DMS114 treated with DMSO at 0.1 percent for 48 hours (cell line): ENCODE measurements around the gene CREBBP.

ENCODE experiments used
- DNase-seq: peaks from one replicate; lab custom pipeline; 2025; ENCODE audit not compliant: unreplicated experiment; lab: John Stamatoyannopoulos, UW

Gene CREBBP

DNA sequence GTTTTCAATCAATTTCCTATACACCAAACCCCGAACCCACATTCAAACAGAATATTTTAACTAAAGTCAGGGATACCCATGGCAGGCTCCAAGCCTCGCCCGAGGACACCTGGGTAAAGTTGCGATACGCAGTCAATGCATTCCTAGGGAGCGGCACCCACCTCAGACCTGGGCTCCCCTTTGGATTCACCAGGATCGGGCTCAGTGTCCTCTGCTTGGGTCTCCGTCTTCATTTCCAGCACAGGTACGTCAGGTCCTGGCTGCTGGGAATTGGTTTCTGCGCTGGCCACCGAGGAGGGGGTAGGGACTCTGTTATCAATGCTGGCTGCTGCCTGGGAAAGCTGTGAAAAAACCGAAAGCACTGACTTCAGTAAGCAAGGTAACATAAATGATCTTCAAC lies 111.5 kb downstream of the CREBBP start:
- no peak for DNase-seq

DNA sequence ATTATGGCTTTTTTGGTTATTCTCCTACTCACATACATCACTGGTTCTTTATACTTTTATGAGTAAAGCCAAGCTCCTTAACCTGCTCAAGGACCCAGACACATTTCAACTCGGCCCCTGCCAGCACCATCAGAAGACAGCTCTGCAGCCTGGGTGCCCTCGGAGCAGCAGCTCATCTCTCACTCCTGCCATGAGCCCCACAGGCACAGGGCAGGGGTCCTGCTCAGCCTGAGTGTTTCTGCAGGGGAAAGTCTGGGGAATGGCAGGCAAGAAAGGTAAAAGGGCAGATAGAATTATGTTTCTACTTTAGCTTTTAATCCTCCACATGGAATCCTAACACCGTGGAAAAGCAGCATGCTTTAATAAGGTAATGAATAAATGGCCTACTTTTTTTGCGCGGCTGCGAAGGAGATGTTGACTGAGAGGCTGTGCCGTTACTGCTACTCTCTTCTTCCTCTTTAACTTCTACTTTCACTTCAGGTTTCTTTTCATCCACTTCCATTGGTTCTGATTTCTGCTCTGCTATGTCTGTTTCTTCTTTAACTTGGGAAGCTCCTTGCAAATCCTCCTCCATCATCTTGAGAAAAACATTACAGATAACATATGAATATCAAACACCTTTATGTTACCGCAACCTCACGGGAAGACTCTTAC lies 113.1 kb downstream of the CREBBP start:
- no peak for DNase-seq

DNA sequence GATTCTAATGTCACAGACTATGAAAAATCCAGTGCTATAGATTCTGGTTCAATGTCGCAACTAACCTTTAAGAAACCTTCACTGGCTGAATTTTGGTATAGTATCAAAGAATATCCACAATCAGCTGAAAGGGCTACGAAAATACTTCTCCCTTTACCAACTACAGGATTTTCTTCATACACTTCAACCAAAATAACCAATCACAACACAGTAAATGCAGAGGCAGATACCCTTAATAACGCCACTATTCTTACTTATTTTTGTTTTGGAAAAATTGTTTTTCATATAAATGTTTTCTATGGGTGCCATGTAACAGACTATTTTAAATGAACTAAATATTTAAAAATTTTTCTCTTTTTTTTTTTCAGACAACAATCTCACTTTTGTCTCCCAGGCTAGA lies 114.3 kb downstream of the CREBBP start:
- DNase-seq: no peak

DNA sequence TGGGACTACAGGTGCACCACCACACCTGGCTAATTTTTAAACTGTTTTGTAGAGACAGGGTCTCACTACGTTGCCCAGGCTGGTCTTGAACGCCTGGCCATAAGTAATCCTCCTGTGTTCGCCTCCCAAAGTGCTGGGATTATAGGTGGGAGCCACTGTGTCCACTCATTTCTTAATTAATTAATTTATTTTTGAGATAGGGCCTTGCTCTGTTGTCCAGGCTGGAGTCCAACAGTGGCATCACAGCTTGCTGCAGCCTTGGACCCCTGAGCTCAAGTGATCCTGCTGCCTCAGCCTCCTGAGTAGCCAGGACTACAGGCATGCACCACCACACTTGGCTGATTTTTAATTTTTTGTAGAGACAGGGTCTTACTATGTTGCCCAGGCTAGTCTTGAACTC lies 116.1 kb downstream of the CREBBP start:
- DNase-seq: no peak

DNA sequence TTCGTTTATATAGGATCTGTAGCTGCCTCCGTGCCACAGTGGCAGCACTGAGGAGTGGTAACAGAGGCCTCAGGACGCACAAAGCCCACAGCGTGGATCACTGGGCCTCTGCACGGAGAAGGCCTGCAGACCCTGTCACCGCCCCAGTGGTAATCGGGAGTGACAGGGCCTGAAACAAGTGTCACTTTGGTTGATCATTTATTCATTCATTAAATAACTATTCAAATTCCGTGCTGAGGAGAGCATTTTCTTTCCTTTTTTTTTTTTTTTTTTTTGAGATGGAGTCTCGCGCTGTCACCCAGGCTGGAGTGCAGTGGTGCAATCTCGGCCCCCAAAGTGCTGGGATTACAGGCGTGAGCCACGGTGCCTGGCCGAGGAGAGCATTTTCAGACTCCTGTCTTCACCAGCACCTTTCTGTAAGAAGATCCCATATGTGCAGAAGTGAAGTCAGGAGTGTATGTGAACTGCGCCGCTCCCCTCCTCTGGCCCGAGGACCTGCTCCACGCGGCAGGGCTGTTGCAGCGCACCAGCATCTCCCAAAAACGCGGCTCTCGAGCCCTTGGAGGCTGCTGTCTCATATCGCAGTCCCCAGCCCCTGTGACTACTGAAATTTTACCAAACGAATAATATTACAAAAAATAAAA lies 118.3 kb downstream of the CREBBP start:
- no peak for DNase-seq

DNA sequence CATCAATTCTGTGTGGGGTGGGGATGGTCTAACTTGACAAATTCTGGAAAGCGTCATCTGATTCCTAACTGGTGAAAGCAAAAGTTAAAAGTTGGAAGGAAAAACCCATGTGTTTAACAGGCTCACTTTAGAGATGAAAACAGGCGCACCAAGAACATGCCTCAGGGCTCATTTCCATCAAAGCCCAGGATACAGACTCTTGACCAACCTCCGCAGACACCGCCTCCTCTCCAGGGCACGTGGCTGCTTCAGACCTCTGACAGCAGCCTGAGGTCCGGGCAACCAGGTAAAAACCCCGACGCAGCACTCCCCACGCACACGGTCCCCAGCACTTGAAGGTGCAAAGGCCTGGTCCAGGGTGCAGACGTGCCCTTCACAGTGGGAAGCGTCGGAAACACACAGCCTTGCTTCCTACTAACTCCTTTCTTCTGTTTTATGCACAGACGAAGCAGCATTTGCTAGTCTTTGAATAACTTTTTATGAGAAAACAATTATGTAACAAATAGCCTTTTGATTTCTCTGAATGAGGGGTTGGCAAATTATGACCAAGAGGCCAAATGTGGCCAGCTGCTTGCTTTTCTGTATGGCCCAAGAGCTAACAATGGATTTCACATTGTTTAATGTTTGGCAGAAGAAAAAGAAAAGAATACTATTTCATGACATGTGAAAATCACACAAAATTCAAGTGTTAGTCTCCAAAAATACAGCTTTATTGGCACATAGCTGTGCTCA lies 119.0 kb downstream of the CREBBP start:
- DNase-seq: no peak

DNA sequence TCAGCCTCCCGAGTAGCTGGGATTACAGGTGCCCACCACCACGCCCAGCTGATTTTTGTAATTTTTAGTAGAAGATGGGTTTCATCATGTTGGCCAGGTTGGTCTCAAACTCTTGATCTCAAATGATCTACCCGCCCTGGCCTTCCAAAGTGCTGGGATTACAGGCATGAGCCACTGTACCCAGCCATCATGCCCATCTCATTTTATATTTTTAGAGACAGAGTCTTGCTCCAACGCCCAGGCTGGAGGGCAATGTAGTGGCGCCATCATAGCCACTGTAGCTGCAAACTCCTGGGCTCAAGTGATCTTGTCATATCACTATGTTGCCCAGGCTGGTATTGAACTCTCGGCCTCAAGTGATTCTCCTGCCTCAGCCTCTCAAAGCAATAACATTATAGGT lies 120.0 kb downstream of the CREBBP start:
- no peak for DNase-seq

DNA sequence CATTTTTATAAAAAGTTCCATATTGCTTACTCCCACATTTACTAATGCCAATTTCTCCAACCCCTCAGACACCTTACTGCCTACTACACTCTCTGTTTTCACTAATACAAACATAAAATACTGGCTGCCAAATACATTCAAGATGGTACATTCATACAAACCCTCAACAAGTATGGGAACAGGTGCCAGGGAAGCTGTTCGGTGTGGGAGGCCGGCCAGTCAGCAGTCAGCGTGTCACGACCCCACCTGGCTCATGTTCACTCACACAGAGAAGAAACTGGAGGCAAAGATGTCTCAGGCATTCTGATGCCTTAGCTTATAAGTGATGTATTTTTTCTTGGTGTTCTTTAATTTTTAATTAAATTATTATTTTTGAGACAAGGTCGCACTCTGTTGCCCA lies 120.8 kb downstream of the CREBBP start:
- DNase-seq: no peak

DNA sequence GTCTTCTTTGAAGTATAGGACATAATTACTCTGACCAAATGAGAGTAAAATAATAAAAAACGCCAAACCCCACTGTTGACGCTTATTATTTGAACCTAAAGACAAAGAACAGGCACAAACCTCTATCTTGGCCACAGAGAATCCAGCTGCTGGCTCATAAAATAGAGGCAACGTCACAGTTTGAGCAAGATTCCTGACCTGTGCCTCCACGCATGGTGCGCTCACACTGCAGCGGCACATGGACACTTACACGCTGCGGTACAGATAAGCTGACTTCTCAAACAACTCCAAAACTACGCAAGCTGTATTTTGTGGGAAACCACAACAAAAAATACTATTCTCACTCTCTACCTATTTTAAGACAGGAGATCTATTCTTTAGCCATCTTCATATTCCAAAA lies 124.4 kb downstream of the CREBBP start:
- no peak for DNase-seq

DNA sequence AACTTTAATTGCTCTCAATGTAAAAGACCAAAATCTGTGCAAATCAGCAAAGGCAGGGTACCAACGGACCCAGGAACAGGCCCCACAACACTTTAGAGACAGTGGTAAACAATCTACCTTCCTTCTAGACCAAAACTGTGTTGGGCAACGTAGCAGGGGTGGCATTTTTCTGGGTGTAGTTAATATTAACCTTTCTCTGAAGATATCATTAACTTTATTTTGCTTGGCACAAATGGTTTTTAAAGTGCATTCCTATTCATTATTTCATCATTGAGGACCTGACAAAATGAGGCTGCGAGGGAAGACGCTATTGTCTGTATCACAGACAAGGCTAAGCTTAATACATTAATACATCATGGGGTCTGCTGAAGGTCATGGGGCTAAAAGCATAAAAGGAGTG lies 125.3 kb downstream of the CREBBP start:
- no peak for DNase-seq

DNA sequence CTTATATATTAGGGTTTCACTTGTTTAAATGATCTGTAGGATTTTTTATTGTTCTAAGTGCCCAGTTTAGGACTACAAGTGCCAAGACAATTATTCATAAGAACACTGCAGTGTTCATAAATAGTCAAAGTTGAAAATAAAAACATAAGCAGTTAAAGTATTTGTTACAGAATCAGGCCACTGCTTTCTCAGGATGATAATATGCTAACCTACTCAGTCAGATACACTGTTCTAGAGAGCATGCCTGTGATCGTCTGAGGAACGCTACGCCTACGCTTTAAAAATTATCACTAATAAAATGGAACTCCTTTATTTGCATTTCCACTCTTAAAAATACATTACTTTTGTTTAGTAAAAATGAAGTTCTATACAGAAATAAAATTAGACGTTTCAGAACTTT lies 125.7 kb downstream of the CREBBP start:
- DNase-seq: no peak

DNA sequence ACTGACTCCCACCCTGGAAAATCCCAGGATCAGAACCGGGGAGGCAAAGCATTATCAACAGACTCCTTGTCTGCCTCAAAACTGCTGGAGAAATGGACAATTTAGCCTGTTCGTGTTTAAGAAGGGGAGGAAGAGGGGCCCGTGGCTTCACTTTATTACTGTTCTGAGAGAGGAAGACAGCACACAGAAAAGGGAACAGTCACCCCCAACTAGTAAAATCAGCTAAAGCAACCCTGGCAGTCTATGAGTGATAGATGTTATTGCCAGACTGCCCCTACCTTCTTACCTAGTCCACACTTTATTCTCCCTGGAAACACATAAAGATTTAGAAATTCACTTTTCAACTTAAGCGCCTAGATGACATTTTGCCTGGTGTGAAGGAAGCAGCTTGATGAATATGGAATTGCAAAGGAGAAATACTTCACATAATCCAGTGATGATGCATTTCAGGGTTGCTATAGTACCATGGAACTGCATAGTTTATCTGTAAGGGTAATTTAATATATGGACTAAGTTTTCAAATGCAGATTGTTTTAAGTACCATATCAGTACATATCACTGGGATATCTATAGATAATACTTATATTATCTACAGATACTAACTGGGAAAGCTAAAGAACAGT lies 126.3 kb downstream of the CREBBP start:
- DNase-seq: no peak

DNA sequence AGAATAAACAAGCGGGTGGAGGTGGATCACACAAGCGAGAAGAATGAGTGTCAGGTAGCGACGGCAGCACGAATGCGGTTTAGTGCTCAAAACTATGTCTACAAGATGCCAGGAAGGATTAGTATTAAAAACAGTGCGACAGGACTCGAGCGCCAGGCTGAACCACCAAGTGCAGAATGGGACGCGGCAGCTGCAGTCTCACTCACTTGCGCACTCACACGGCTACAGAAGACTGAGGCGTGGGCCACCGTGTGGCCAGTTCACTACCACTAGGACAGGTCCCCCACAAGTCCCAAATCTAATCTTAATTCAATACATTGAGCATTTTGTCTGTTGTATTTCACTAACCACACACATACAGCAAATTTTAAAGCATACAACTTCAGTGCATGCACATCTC lies 127.5 kb downstream of the CREBBP start:
- no peak for DNase-seq

DNA sequence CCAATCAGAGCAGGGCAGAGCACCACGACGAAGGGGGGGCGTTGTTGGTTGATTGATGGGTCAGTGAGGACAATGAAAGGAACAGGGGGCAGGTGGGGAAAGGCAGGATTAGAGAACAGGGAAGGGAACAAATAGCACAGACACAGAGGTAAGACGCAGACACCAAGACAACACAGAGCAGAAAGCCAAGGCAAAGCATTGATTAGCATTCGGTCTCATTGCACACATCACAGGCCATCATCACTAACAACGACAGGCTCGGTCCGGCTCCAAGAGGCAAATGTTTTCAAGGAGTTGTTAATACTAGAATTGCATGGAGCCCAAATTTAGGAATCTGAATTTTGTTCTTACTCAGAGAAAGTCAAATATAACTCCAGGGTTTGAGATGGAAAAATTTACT lies 128.6 kb downstream of the CREBBP start:
- DNase-seq: no peak

DNA sequence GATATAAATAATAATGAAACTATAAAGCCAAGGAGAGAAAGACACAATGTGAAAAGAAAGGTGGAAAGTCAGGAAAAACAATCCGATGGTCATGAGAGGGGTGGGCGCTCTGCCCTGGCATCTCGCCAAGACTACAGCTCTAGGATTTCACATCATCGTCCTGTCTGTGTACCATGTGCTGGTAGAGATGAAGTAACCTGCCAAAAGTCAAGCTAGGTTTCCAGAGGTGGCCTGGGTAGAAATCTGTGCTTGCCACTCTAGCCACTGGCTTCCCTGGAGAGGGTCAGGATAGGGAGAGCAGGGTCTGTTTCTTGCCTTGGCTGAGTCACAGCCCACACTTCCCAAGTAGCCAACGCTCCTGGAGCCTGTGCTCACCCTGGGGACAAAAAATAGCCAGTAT lies 132.2 kb downstream of the CREBBP start:
- no peak for DNase-seq

DNA sequence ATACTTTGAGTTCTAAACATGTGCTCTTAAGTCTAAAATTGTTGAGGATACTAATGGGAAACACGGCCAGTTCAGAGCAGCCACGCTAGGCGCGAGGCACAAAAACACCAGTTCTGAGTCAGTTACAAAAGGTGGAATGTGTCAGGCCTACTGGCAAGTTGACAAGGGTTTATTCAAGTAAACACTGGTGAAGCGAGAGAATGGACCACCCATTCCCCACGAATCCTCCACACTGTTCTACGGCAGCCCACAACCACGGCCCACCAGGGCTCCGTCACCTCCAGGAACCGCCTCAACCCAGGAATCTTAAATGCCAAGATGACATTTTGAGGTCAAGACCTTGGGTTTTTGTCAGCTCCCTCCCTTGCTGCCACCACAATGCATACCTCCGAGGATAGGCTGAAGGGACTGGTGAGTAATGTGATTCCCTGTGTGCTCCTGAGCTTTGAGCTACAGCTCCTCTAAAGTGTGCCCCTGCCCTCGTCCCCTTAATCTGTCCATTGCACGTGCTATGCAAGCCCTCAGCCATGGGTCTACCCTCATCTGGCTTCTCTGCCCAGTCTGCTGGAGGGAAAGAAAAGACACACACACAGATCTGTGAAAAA lies 134.7 kb downstream of the CREBBP start:
- no peak for DNase-seq

DNA sequence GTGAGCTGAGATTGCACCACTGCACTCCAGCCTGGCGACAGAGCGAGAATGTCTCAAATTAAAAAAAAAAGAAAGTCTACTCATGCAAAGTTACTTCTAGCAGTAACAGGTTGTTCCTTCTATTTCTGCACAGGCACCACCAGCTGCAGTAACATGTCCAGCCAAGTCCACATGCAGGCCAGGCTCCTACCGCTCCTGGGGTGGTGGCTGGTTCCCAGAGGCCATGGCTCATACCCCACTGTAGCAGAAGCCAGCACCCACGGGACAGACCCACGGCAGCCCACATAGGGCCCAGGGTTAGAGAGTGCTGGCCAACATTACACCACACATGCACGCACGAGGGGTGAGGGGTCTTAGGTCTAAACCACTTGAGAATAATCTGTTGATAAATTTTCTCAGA lies 136.5 kb downstream of the CREBBP start:
- no peak for DNase-seq

DNA sequence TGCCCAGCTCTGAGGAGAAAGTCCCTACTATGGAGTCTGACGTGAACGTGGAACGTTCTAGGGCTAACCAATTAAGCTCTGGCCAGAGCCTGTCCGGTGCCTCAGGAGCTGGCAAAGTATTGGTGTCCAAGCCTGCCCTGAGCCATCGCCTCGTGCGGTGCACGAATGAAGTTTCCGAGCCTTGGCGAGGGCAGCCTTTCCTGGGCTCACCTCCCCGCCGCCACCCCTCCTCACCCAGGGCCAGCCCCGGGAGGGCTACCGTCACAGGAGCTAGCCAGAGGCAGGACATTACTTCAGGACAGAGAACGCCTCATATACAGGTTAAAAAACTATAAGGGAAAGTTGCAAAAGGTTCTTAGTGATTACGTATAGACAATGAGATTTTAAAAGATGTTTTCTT lies 139.6 kb downstream of the CREBBP start:
- no peak for DNase-seq

DNA sequence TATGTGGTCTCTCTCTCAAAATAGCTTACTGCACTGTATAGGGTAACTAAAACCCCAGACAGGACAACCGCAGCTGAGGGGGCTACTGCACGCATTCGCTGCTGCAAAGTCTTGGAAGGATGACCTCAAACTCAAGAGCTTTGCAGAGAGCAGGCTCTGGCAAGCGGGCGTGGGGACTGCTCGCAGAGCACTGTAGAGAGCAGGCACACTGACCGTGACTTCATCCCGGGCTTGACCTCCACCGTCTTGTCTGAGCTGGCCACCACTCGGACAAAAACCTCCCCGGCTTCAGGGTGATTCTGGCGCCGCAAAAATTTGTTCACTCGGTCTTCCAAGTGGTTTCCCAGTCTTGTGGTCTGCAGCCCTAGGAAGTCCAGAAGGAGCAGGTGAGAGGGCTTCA lies 140.3 kb downstream of the CREBBP start:
- no peak for DNase-seq

DNA sequence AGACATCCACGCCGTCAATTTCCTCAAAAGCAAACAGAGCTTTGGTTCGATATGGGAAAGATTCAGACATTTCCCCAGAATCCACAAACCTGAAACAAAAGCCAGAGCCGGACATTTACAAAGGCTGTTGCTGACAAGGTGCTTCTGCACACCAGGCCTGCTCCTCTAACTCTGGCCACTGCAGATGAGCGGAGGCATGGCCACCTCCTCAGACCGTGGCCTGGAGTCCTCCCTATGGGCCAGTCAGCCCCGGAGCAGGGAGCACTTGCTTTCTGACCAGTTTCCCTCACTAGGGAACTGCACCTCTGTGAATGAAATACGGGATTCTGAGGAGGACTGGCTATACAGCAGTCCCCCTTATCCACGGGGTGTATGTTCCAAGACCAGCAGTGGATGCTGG lies 140.9 kb downstream of the CREBBP start:
- DNase-seq: no peak

DNA sequence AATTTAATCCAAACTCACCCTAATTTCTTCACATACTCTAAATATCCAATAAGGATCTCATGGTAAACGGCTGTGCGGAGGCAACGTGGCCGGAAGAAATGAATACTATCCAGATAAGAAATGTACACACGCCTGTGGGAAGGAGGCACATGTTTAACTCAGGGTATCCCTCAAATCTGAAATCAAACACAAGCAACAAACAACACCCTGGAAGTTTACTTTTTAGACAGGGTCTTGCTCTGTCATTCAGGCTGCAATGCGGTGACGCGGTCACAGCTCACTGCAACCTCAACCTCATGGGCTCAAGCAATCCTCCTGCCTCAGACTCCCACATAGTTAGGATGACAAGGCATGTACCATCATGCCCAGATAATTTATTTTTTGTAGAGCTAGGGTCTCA lies 142.0 kb downstream of the CREBBP start:
- DNase-seq: no peak

DNA sequence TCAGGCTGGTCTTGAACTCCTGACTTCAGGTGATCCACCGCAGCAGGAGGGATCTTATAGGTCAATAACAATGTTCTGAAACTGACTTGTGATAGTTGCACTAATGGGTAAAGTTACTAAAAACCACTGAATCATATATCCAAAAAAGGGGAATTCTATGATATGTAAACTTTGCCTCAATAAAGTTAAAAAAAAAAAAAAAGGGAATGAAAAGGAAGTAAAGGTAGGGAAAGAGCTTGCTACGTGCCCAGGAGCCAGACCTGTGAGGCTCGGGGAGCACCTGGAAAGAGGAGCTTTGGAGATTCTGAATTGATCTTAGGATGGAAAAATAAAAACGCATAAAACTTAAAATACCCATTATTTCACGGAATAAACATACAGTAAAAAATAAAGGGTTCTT lies 142.4 kb downstream of the CREBBP start:
- no peak for DNase-seq
